Astrocyte (in vitro differentiated cells and primary cell): ENCODE data around the gene SLC12A3. TPM values are rescaled to one million over a fixed set of nuclear protein-coding genes. Genes with fewer than 3 reads are reported as not detected.

Source experiments
- DNase-seq: peaks from one replicate; pipeline ENCODE4 v3.0.0-alpha.2; 2010; ENCODE audit warnings: low read depth
- FAIRE-seq: peaks from 2 replicates; lab custom pipeline; 2011; peaks lifted over from hg19 to GRCh38; lab: Jason Lieb, UNC
- H2AFZ ChIP-seq: 2 replicates; pipeline ENCODE4 v1.6.0; 2012; ENCODE audit warnings: low read depth, low read length, inconsistent platforms
- H3K27ac ChIP-seq: 2 replicates; pipeline ENCODE4 v1.5.1; 2011; ENCODE audit warnings: low read depth, low read length, inconsistent platforms
- H3K27me3 ChIP-seq: 2 replicates; pipeline ENCODE4 v1.6.0; 2011; ENCODE audit warnings: low read length, inconsistent platforms; ENCODE audit not compliant: insufficient read depth
- H3K36me3 ChIP-seq: 2 replicates; pipeline ENCODE4 v1.5.1; 2011; ENCODE audit warnings: low read length, inconsistent platforms; ENCODE audit not compliant: insufficient read depth
- H3K4me1 ChIP-seq: 2 replicates; pipeline ENCODE4 v1.5.1; 2011; ENCODE audit warnings: low read length, inconsistent platforms; ENCODE audit not compliant: insufficient read depth
- H3K4me2 ChIP-seq: 2 replicates; pipeline ENCODE4 v1.6.0; 2012; ENCODE audit warnings: low read length, inconsistent platforms
- H3K4me3 ChIP-seq: 2 replicates; pipeline ENCODE4 v1.5.1; 2011; ENCODE audit warnings: low read depth, mild to moderate bottlenecking, low read length, inconsistent platforms; ENCODE audit not compliant: insufficient read depth
- H3K79me2 ChIP-seq: 2 replicates; pipeline ENCODE4 v1.6.0; 2012; ENCODE audit warnings: mild to moderate bottlenecking, low read length, inconsistent platforms; ENCODE audit not compliant: insufficient read depth
- H3K9ac ChIP-seq: 2 replicates; pipeline ENCODE4 v1.6.0; 2012; ENCODE audit warnings: mild to moderate bottlenecking, low read length, inconsistent platforms
- H3K9me3 ChIP-seq: 2 replicates; pipeline ENCODE4 v1.5.1; 2012; ENCODE audit warnings: low read depth, mild to moderate bottlenecking, low read length, inconsistent platforms; ENCODE audit not compliant: insufficient read depth
- H4K20me1 ChIP-seq: 2 replicates; pipeline ENCODE4 v1.6.0; 2012; ENCODE audit warnings: low read length, inconsistent platforms; ENCODE audit not compliant: insufficient read depth
- H3K27ac Mint-ChIP-seq: one replicate; pipeline ENCODE4 v1.8.0; 2021; ENCODE audit warnings: mild to moderate bottlenecking, mixed read lengths; ENCODE audit not compliant: unreplicated experiment
- H3K27me3 Mint-ChIP-seq: one replicate; pipeline ENCODE4 v1.8.0; 2021; ENCODE audit warnings: low read depth, mixed read lengths; ENCODE audit not compliant: unreplicated experiment
- H3K36me3 Mint-ChIP-seq: one replicate; pipeline ENCODE4 v1.8.0; 2021; ENCODE audit warnings: low read depth, mixed read lengths; ENCODE audit not compliant: unreplicated experiment
- H3K4me1 Mint-ChIP-seq: one replicate; pipeline ENCODE4 v1.8.0; 2021; ENCODE audit warnings: low read depth, mixed read lengths; ENCODE audit not compliant: unreplicated experiment
- H3K4me3 Mint-ChIP-seq: one replicate; pipeline ENCODE4 v1.8.0; 2021; ENCODE audit warnings: mild to moderate bottlenecking, moderate library complexity, mixed read lengths; ENCODE audit not compliant: unreplicated experiment
- H3K9me3 Mint-ChIP-seq: one replicate; pipeline ENCODE4 v1.8.0; 2021; ENCODE audit warnings: mild to moderate bottlenecking, mixed read lengths; ENCODE audit not compliant: unreplicated experiment
- CTCF ChIP-seq: IDR thresholded peaks from 2 replicates; pipeline ENCODE4 v1.5.1; 2011; ENCODE audit warnings: low read depth, mild to moderate bottlenecking, inconsistent platforms, low read length, moderate library complexity; ENCODE audit not compliant: insufficient read depth
- EZH2 ChIP-seq: IDR thresholded peaks from 2 replicates; pipeline ENCODE4 v1.6.1; 2012; ENCODE audit warnings: mild to moderate bottlenecking, low read length, inconsistent platforms; ENCODE audit not compliant: insufficient read depth
- total RNA-seq: library from RNA; stranded (reverse); gene quantifications from 2 replicates; pipeline ENCODE4 v1.2.1, GENCODE V29; 2021

Gene SLC12A3
- total RNA-seq, 1 donor from 2014 or later = 0.18 TPM

GRCh38 chr16:56912746-56913708 lies 48.0 kb downstream of the SLC12A3 start:
- peaks cover 2% of the 10 kb centered on the region for H3K9me3 Mint-ChIP-seq
- H3K79me2 ChIP-seq = no peaks in the 10 kb centered on the region
- H3K27ac Mint-ChIP-seq = peak overlapping the region; percentile 98
- FAIRE-seq (peak; percentile 32), DNase-seq (peak; percentile 61)
- peak overlapping the region; percentile 27 for H2AFZ ChIP-seq
- H4K20me1 ChIP-seq = no peaks in the 10 kb centered on the region
- peak overlapping the region; percentile 61 for H3K4me2 ChIP-seq
- H3K9ac ChIP-seq = no peak overlapping the region
- peaks cover 41% of the 10 kb centered on the region for H3K4me1 Mint-ChIP-seq
- H3K27ac ChIP-seq = peak overlapping the region; percentile 51
- H3K9me3 ChIP-seq = no peaks in the 10 kb centered on the region
- H3K4me3 ChIP-seq = no peak overlapping the region
- H3K27me3 ChIP-seq = no peaks in the 10 kb centered on the region
- H3K36me3 Mint-ChIP-seq = peaks cover 1% of the 10 kb centered on the region
- TF ChIP-seq CTCF (no peak), EZH2 (no peak)
- peaks cover 38% of the 10 kb centered on the region for H3K4me1 ChIP-seq
- peak overlapping the region; percentile 17 for H3K4me3 Mint-ChIP-seq
- peaks cover 6% of the 10 kb centered on the region for H3K27me3 Mint-ChIP-seq
- H3K36me3 ChIP-seq = no peaks in the 10 kb centered on the region

- Histone ChIP-seq H3K9me3 (no peaks in the 10 kb centered on the region), H4K20me1 (no peaks in the 10 kb centered on the region), H3K4me2 (no peak overlapping the region), H3K4me1 (peaks cover 41% of the 10 kb centered on the region), H3K79me2 (no peaks in the 10 kb centered on the region), H3K27ac (no peak overlapping the region), H3K4me3 (no peak overlapping the region), H3K36me3 (no peaks in the 10 kb centered on the region), H2AFZ (no peak overlapping the region), H3K9ac (no peak overlapping the region), H3K27me3 (no peaks in the 10 kb centered on the region)
- no peak for FAIRE-seq
- H3K27ac Mint-ChIP-seq = no peak overlapping the region
- H3K27me3 Mint-ChIP-seq = peaks cover 13% of the 10 kb centered on the region
- peaks cover 47% of the 10 kb centered on the region for H3K4me1 Mint-ChIP-seq
- peaks cover 1% of the 10 kb centered on the region for H3K36me3 Mint-ChIP-seq
- peaks cover 4% of the 10 kb centered on the region for H3K9me3 Mint-ChIP-seq
- no peak for DNase-seq
- H3K4me3 Mint-ChIP-seq = no peak overlapping the region
- no peak for TF ChIP-seq CTCF
- no peak for TF ChIP-seq EZH2
These were observed 49.9 kb downstream of the SLC12A3 start for GRCh38 chr16:56914896-56915295.
